H1 (cell line): Measurements from ENCODE around the gene FAT1. TPM values are rescaled to one million over a fixed set of nuclear protein-coding genes. Genes with fewer than 3 reads are reported as not detected.
A peak's percentile ranks its signal among the peaks of the same experiment; 100 is the strongest.

Source experiments
- ATF3 ChIP-seq: IDR thresholded peaks from 2 replicates; pipeline ENCODE4 v1.6.1; 2011; ENCODE audit warnings: low read depth, mild to moderate bottlenecking, low read length; ENCODE audit not compliant: insufficient read depth
- BRCA1 ChIP-seq: IDR thresholded peaks from 2 replicates; pipeline ENCODE4 v1.6.1; 2012; ENCODE audit warnings: low read depth, low read length, improper control_type of control experiment
- CEBPB ChIP-seq: IDR thresholded peaks from 2 replicates; pipeline ENCODE4 v1.6.1; 2012; ENCODE audit warnings: low read depth, low read length
- CREB1 ChIP-seq: IDR thresholded peaks from 2 replicates; pipeline ENCODE4 v1.6.1; 2012; ENCODE audit warnings: inconsistent platforms
- EZH2 ChIP-seq: fragments of 200-600 bp; sonication (generic); IDR thresholded peaks from 2 replicates; pipeline ENCODE4 v1.7.1; 2012; ENCODE audit warnings: low read depth, mild to moderate bottlenecking, moderate library complexity, low read length, inconsistent platforms; ENCODE audit not compliant: severe bottlenecking
- FOSL1 ChIP-seq: IDR thresholded peaks from 2 replicates; pipeline ENCODE4 v1.6.1; 2011; ENCODE audit warnings: mild to moderate bottlenecking, low read depth, low read length, moderate library complexity; ENCODE audit not compliant: insufficient read depth
- GABPA ChIP-seq: IDR thresholded peaks from 2 replicates; pipeline ENCODE4 v1.6.1; 2011; ENCODE audit warnings: mild to moderate bottlenecking, low read length, moderate library complexity, borderline replicate concordance; ENCODE audit not compliant: insufficient read depth
- GTF2F1 ChIP-seq: IDR thresholded peaks from 2 replicates; pipeline ENCODE4 v1.6.1; 2012; ENCODE audit warnings: low read depth, low read length, improper control_type of control experiment, borderline replicate concordance
- HDAC2 ChIP-seq, 2 experiments: fragments of 300-600 bp in 1 of 2; sonication (generic) in 1 of 2; IDR thresholded peaks; 2 replicates each; pipeline ENCODE4 v1.6.1; 2011 to 2012; ENCODE audit warnings: low read depth in 2 of 2, low read length in 2 of 2, mild to moderate bottlenecking in 2 of 2, moderate library complexity in 2 of 2, borderline replicate concordance in 1 of 2, inconsistent platforms in 1 of 2
- JUND ChIP-seq: IDR thresholded peaks from 2 replicates; pipeline ENCODE4 v1.6.1; 2011; ENCODE audit warnings: mild to moderate bottlenecking, improper control_type of control experiment, low read length
- MAX ChIP-seq: IDR thresholded peaks from 2 replicates; pipeline ENCODE4 v1.6.1; 2012; ENCODE audit warnings: inconsistent platforms
- NANOG ChIP-seq: IDR thresholded peaks from 2 replicates; pipeline ENCODE4 v1.6.1; 2011; ENCODE audit warnings: low read length, low read depth, mild to moderate bottlenecking, inconsistent platforms; ENCODE audit not compliant: insufficient read depth, poor library complexity, severe bottlenecking
- NRF1 ChIP-seq: IDR thresholded peaks from 2 replicates; pipeline ENCODE4 v1.6.1; 2011; ENCODE audit warnings: mild to moderate bottlenecking, low read depth, low read length, improper control_type of control experiment
- POU5F1 ChIP-seq: IDR thresholded peaks from 2 replicates; pipeline ENCODE4 v1.6.1; 2011; ENCODE audit warnings: low read depth, mild to moderate bottlenecking, low read length, moderate library complexity
- RXRA ChIP-seq: IDR thresholded peaks from 2 replicates; pipeline ENCODE4 v1.6.1; 2011; ENCODE audit warnings: low read depth, mild to moderate bottlenecking, low read length, moderate library complexity; ENCODE audit not compliant: insufficient read depth
- SIRT6 ChIP-seq: IDR thresholded peaks from one replicate; pipeline ENCODE4 v1.7.1; 2012; ENCODE audit warnings: low read length, inconsistent platforms
- SUZ12 ChIP-seq: fragments of 200-600 bp; sonication (generic); IDR thresholded peaks from 2 replicates; pipeline ENCODE4 v1.6.1; 2012; ENCODE audit warnings: mild to moderate bottlenecking, inconsistent platforms, low read length, moderate library complexity, mixed read lengths
- TAF1 ChIP-seq: IDR thresholded peaks from 2 replicates; pipeline ENCODE4 v1.6.1; 2011; ENCODE audit warnings: mild to moderate bottlenecking, low read depth, low read length
- TBP ChIP-seq: IDR thresholded peaks from 2 replicates; pipeline ENCODE4 v1.6.1; 2011; ENCODE audit warnings: low read depth, low read length, improper control_type of control experiment
- TCF12 ChIP-seq: IDR thresholded peaks from 2 replicates; pipeline ENCODE4 v1.6.1; 2011; ENCODE audit warnings: low read depth, mild to moderate bottlenecking, low read length
- TEAD4 ChIP-seq: IDR thresholded peaks from 2 replicates; pipeline ENCODE4 v1.6.1; 2012; ENCODE audit warnings: low read depth, low read length, inconsistent platforms, mixed read lengths
- USF2 ChIP-seq: IDR thresholded peaks from 2 replicates; pipeline ENCODE4 v1.6.1; 2011; ENCODE audit warnings: low read length, improper control_type of control experiment
- ZNF274 ChIP-seq: IDR thresholded peaks from 2 replicates; pipeline ENCODE4 v1.7.0; 2012; ENCODE audit warnings: low read length, borderline replicate concordance; ENCODE audit errors: extremely low read depth
- polyA plus RNA-seq, 7 experiments: library from polyadenylated mRNA; depleted of rRNA in 3 of 7; stranded (reverse) in 5 of 7; unstranded in 2 of 7; fragments of >200 nt in 5 of 7; fragments of 200-250 nt in 2 of 7; gene quantifications; 1 replicate in 5 of 7; 2 replicates in 1 of 7; 4 replicates in 1 of 7; pipeline versions ENCODE4 v1.2.1 to v1.2.3, GENCODE V29; 2011 to 2013; ENCODE audit warnings: missing spikeins in 2 of 7, mixed read lengths in 2 of 7
- total RNA-seq: library from RNA; stranded (reverse); fragmentation: NEBNext Ultra II Directional; extraction: Animal tissue kit (Norgen Biotek cat#: 25700); gene quantifications from 2 replicates; pipeline ENCODE4 v1.2.1, GENCODE V29; 2021

FAT1 gene
- total and polyA plus RNA-seq, 2 of the 8 experiments (the other 6 are each of a cell fraction or from before 2014, with no cell fraction given) = 94.4 to 137 TPM

- TF ChIP-seq TAF1 (peak; percentile 53; the same call in 1 of the 2 replicates), ATF3 (no peak), CEBPB (0 out of 2 replicates have a peak, but pooled peaks have one; percentile 24), USF2 (no peak), POU5F1 (no peak), NANOG (no peak), EZH2 (no peak), ZNF274 (no peak), FOSL1 (no peak), TCF12 (0 out of 2 replicates have a peak, but pooled peaks have one; percentile 59), SUZ12 (0 out of 2 replicates have a peak, but pooled peaks have one; percentile 36), JUND (peak; percentile 95), GTF2F1 (no peak), SIRT6 (no peak), GABPA (no peak), NRF1 (no peak), MAX (peak; percentile 72), TBP (peak; percentile 63; the same call in 1 of the 2 replicates), TEAD4 (no peak), CREB1 (peak; percentile 96), RXRA (no peak), HDAC2 (IDR thresholded peaks at IDR 0.05; ENCODE audit: borderline replicate concordance in 1 of 2, low read depth in 2 of 2, low read length in 2 of 2) (peak in 1 of 2 experiments; percentile 23; a peak in 1 of 4 replicates), BRCA1 (no peak)
Observed at GRCh38 chr4:186726426-186727168, 2.9 kb upstream of the FAT1 start (continued).
